ENCODE measurements around the gene VKORC1. TPM values are rescaled to one million over a fixed set of nuclear protein-coding genes. Genes with fewer than 3 reads are reported as not detected.

Gene VKORC1
- total and polyA plus RNA-seq, 2 of the 8 experiments (the other 6 are each of a cell fraction or from before 2014, with no cell fraction given): 84.1 to 483 TPM

GRCh38 chr16:31092330-31092729 lies 2.3 kb downstream of the VKORC1 start:
- H3K4me3 ChIP-seq (ENCODE audit: extremely low read depth in 1 of 4, insufficient read depth in 2 of 4, low read depth in 3 of 4, low read length in 4 of 4): no peak overlapping the region
- peaks cover 0 to 7% of the 10 kb centered on the region in 2 experiments; a peak in 1 of 4 replicates for H3K79me2 ChIP-seq (ENCODE audit: control insufficient read depth in 1 of 2, insufficient read depth in 2 of 2, low read length in 2 of 2)
- no peaks in the 10 kb centered on the region for H3K27me3 ChIP-seq (replicated peaks in 1 of 4; ENCODE audit: control insufficient read depth in 3 of 4, extremely low read depth in 1 of 4, insufficient read depth in 3 of 4, low read length in 3 of 4)
- H3K27ac ChIP-seq (ENCODE audit: low read depth, low read length): no peak overlapping the region
- peaks cover 10% of the 10 kb centered on the region for H3K79me1 ChIP-seq (ENCODE audit: low read depth, low read length)
- no peak for FAIRE-seq
- no peak overlapping the region for H2BK20ac ChIP-seq (ENCODE audit: low read length)
- H2BK15ac ChIP-seq (ENCODE audit: low read length): no peak overlapping the region
- WGBS, 2 experiments (ENCODE audit: extremely low coverage in 1 of 2, insufficient coverage in 1 of 2, insufficient read length in 1 of 2, insufficient replicate concordance in 2 of 2, low coverage in 1 of 2, low lambda C conversion rate in 2 of 2, missing lambda C conversion rate in 1 of 2): 94% methylated on average over 5 of the region's 5 CpGs; no CpG with 5 or more reads in 1 of the 2 experiments
- H3K4me2 ChIP-seq (ENCODE audit: insufficient read depth in 1 of 2, low read depth in 2 of 2, low read length in 2 of 2): peak overlapping the region in 1 of 2 experiments; percentile 85; a peak in 1 of 4 replicates
- POLR2A ChIA-PET (ENCODE audit: partially characterized antibody): interaction anchor here (0.9 to 4.2 kb wide), 11 partner anchors 8 to 109 kb away, joined by 3 to 26 read pairs (median 5); partner anchors contain the start of genes FUS, KAT8, ZNF646 and ZNF668
- no peak overlapping the region for H4K8ac ChIP-seq (ENCODE audit: extremely low read depth, insufficient read depth, low read length)
- H3K4me1 ChIP-seq (replicated peaks in 1 of 4; ENCODE audit: control insufficient read depth in 3 of 4, insufficient read depth in 4 of 4, low read length in 3 of 4): peaks cover 0 to 9% (median 3%) of the 10 kb centered on the region in 4 experiments; a peak in 4 of 7 replicates
- peaks cover 0 to 15% (median 4%) of the 10 kb centered on the region in 4 experiments; a peak in 5 of 8 replicates for H3K36me3 ChIP-seq (ENCODE audit: control insufficient read depth in 2 of 4, insufficient read depth in 4 of 4, low read length in 3 of 4)
- H3K23me2 ChIP-seq (ENCODE audit: low read depth, low read length): peaks cover 10% of the 10 kb centered on the region
- no peaks in the 10 kb centered on the region for H3K9me3 ChIP-seq (ENCODE audit: insufficient read depth in 2 of 2, low read depth in 1 of 2, low read length in 1 of 2)
- H3K4ac ChIP-seq (replicated peaks; ENCODE audit: insufficient read length, low read depth, low read length): no peak overlapping the region
- H4K20me1 ChIP-seq (replicated peaks in 1 of 2; ENCODE audit: control insufficient read depth in 1 of 2, insufficient read depth in 2 of 2, low read length in 2 of 2): peaks cover 8 to 20% of the 10 kb centered on the region in 2 experiments
- CTCF ChIA-PET (ENCODE audit: partially characterized antibody): interaction anchor here (0.8 to 2.3 kb wide), 8 partner anchors 8 to 108 kb away, joined by 3 to 10 read pairs (median 4); partner anchors contain the start of gene HSD3B7
- H3K18ac ChIP-seq (ENCODE audit: extremely low read depth, low read length): no peak overlapping the region
- DNase-seq (ENCODE audit: low read depth in 1 of 2, low spot score in 2 of 2): no peak
- H3K23ac ChIP-seq (ENCODE audit: insufficient read length): no peak overlapping the region
- H4K91ac ChIP-seq (replicated peaks; ENCODE audit: insufficient read length, low read length): no peak overlapping the region
- H2BK12ac ChIP-seq (ENCODE audit: low read depth, low read length): no peak overlapping the region
- no peak overlapping the region for H4K5ac ChIP-seq (ENCODE audit: insufficient read length, low read depth, low read length)
- H2AK5ac ChIP-seq (ENCODE audit: low read depth, low read length): no peak overlapping the region
- H2BK120ac ChIP-seq (replicated peaks; ENCODE audit: low read depth, low read length): no peak overlapping the region
- H3K14ac ChIP-seq (ENCODE audit: insufficient read length): no peak overlapping the region
- no peak overlapping the region for H2BK5ac ChIP-seq (ENCODE audit: low read depth, low read length)
- no peak overlapping the region for H3K56ac ChIP-seq (replicated peaks; ENCODE audit: insufficient read length, low read depth, low read length)
- no peak overlapping the region for H3K9ac ChIP-seq (replicated peaks in 1 of 4; ENCODE audit: extremely low read depth in 1 of 4, low read depth in 3 of 4, low read length in 3 of 4)
- no peak overlapping the region for H2AFZ ChIP-seq (ENCODE audit: low read length)
- TF ChIP-seq CTCF (IDR thresholded peaks at IDR 0.05; ENCODE audit: control extremely low read depth in 1 of 3, insufficient read depth in 1 of 3, low read depth in 1 of 3, low read length in 3 of 3): no peak
- no peak for TF ChIP-seq NRF1 (IDR thresholded peaks at IDR 0.05; ENCODE audit: low read depth, low read length)
- TF ChIP-seq CTBP2 (IDR thresholded peaks at IDR 0.05; ENCODE audit: borderline replicate concordance, insufficient read depth, insufficient read length, low read length): no peak
- no peak for TF ChIP-seq YY1 (IDR thresholded peaks at IDR 0.05; ENCODE audit: low read depth, low read length)
- TF ChIP-seq TAF7 (optimal IDR thresholded peaks at IDR 0.05; ENCODE audit: borderline replicate concordance, low read depth, low read length): no peak
- no peak for TF ChIP-seq JUN (IDR thresholded peaks at IDR 0.05; ENCODE audit: low read depth, low read length)
- no peak for TF ChIP-seq BACH1 (IDR thresholded peaks at IDR 0.05; ENCODE audit: low read length)
- TF ChIP-seq CHD1 (IDR thresholded peaks at IDR 0.05; ENCODE audit: low read depth, low read length): no peak
- TF ChIP-seq GTF2F1 (IDR thresholded peaks at IDR 0.05; ENCODE audit: borderline replicate concordance, low read depth, low read length): no peak
